Type B pancreatic cell (in vitro differentiated cells): ENCODE measurements around the gene HDDC3. TPM values are rescaled to one million over a fixed set of nuclear protein-coding genes. Genes with fewer than 3 reads are reported as not detected.
"Not testable (repeated sequence)": the region's sequence is repeated elsewhere in the genome, so short reads cannot be mapped to it uniquely, and the experiment has no call there.

Source experiments
- DNase-seq: peaks from one replicate; pipeline ENCODE4 v3.0.0; 2021; ENCODE audit warnings: mixed read lengths; ENCODE audit not compliant: unreplicated experiment; ENCODE audit errors: extremely low spot score
- H3K27ac Mint-ChIP-seq: 2 replicates; pipeline ENCODE4 v1.8.0; 2021; ENCODE audit warnings: mild to moderate bottlenecking, mixed read lengths
- H3K27me3 Mint-ChIP-seq: 2 replicates; pipeline ENCODE4 v1.8.0; 2021; ENCODE audit warnings: mixed read lengths
- H3K36me3 Mint-ChIP-seq: 2 replicates; pipeline ENCODE4 v1.8.0; 2021; ENCODE audit warnings: mixed read lengths
- H3K4me1 Mint-ChIP-seq: one replicate; pipeline ENCODE4 v1.8.0; 2021; ENCODE audit warnings: mixed read lengths; ENCODE audit not compliant: unreplicated experiment
- H3K4me3 Mint-ChIP-seq: 2 replicates; pipeline ENCODE4 v1.8.0; 2021; ENCODE audit warnings: mild to moderate bottlenecking, mixed read lengths
- H3K9me3 Mint-ChIP-seq: 2 replicates; pipeline ENCODE4 v1.8.0; 2021; ENCODE audit warnings: mixed read lengths
- total RNA-seq: library from RNA; stranded (reverse); gene quantifications from 2 replicates; pipeline ENCODE4 v1.2.1, GENCODE V29; 2021; ENCODE audit warnings: low replicate concordance
- TF ChIP-seq, protein P1 (sequence below): fragments of 200-600 bp; sonication (generic); conservative IDR thresholded peaks from 2 replicates; pipeline ENCODE4 v1.5.0; 2021; ENCODE audit warnings: antibody characterized with exemption, mild to moderate bottlenecking

HDDC3 gene
- total RNA-seq, 1 donor from 2014 or later, result 16.8 TPM

DNA sequence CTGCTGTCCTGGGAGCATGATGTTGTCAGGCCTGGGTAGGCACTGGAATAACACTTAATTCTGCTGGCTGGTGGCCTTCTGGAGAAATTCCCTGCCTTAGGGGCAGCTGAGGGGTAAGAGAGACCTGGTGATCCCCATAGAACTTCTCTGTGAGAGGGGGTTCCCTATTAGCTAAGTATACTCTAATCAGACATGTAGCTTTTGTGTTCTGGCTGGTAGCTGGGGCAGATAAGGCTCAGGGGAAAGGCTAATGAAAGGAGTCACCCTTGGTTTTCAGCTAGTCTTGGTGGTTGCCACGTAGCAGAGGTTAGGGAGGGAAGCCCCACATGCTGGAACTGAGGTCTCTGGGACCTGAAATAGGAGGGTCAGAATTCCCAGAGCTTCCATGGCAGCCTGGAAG is 952 bp upstream of the HDDC3 start:
- Mint-ChIP-seq H3K36me3 (peaks cover 4% of the 10 kb centered on the region), H3K4me3 (peak overlapping the region; percentile 97), H3K4me1 (peaks cover 31% of the 10 kb centered on the region)

DNA sequence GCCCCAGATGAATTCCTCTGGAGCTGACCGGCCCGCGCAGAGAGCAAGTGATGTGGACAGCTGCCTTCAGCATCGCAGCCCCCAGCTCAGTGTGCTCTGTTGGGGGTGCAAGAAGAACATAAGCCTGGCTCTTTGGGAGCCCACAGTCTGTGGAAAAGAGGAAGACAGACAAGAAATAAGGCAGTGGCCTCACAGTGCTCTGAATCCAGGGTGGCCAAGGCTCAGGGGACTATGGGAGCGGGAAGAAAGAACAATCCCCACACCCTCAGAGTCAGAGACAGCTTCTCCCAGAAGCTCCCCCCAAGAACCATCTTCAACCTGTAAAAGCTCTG is 277 bp upstream of the HDDC3 start:
- TF ChIP-seq, protein P1, sequence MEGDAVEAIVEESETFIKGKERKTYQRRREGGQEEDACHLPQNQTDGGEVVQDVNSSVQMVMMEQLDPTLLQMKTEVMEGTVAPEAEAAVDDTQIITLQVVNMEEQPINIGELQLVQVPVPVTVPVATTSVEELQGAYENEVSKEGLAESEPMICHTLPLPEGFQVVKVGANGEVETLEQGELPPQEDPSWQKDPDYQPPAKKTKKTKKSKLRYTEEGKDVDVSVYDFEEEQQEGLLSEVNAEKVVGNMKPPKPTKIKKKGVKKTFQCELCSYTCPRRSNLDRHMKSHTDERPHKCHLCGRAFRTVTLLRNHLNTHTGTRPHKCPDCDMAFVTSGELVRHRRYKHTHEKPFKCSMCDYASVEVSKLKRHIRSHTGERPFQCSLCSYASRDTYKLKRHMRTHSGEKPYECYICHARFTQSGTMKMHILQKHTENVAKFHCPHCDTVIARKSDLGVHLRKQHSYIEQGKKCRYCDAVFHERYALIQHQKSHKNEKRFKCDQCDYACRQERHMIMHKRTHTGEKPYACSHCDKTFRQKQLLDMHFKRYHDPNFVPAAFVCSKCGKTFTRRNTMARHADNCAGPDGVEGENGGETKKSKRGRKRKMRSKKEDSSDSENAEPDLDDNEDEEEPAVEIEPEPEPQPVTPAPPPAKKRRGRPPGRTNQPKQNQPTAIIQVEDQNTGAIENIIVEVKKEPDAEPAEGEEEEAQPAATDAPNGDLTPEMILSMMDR, result peak; percentile 13
- H3K9me3 Mint-ChIP-seq, result no peaks in the 10 kb centered on the region
- H3K4me1 Mint-ChIP-seq, result peaks cover 31% of the 10 kb centered on the region
- peaks cover 4% of the 10 kb centered on the region for H3K36me3 Mint-ChIP-seq
- DNase-seq, result no peak
- H3K27me3 Mint-ChIP-seq, result no peaks in the 10 kb centered on the region
- peak overlapping the region; percentile 97 for H3K4me3 Mint-ChIP-seq
- H3K27ac Mint-ChIP-seq, result peak overlapping the region; percentile 39

More for the DNA sequence above, 952 bp upstream of the HDDC3 start:
- Mint-ChIP-seq H3K9me3 (no peaks in the 10 kb centered on the region), H3K27me3 (no peaks in the 10 kb centered on the region), H3K27ac (no peak overlapping the region)
- TF ChIP-seq, protein P1, result no peak
- DNase-seq, result no peak

DNA sequence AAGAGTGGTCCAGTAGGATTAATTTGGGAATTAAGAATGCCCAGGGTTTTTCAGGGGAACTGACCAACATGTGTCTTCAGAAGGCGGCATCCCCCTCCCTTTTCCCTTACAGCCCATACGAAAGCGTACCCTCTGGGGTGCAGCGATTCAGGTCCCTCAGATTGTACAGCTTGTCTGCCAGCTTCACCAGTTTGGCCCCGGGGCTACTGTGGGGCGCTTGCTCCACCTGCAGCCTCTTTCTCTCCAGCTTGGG is 848 bp downstream of the HDDC3 start:
- TF ChIP-seq, protein P1, result no peak
- H3K9me3 Mint-ChIP-seq, result no peaks in the 10 kb centered on the region

DNA sequence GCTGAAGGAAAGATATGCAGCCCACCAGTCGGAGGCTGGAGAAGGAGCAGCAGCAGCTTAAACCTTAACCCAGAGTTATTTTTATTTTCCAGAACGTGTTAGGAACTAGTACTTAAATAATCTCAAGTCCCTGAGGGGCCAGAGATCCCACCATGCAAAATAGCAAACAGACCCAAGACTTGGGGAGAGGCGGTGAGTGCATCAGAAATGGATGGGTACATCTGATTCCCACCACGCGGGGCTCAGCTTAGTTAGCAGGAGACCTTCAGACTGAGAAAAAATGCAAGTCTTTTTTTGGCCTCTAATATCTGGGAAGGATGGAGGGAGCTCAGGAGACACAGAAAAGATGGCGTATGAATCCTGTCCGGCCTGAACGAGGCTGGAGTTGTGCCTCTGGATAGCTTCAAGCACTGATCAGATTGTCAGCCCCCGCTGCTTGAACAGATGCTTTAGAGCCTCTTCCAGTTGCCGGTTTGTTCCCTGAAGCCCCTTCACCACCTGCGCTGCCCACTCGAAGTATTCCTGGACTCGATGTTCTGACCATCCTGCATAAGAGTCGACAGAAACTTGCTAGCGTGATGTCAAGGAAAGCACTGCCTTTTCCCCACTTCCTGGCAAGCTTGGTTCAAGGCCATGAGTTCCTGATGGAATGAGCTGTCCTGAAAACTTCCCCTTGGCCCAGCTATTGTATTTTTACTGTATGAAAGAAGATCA is 1.3 kb downstream of the HDDC3 start:
- no peak for DNase-seq
- no peaks in the 10 kb centered on the region for H3K27me3 Mint-ChIP-seq
- H3K9me3 Mint-ChIP-seq, result no peaks in the 10 kb centered on the region
- peaks cover 21% of the 10 kb centered on the region for H3K4me1 Mint-ChIP-seq
- TF ChIP-seq, protein P1, result no peak
- H3K4me3 Mint-ChIP-seq, result peak overlapping the region; percentile 97
- peak overlapping the region; percentile 97 for H3K27ac Mint-ChIP-seq
- peaks cover under 1% of the 10 kb centered on the region for H3K36me3 Mint-ChIP-seq

More for the DNA sequence above, 848 bp downstream of the HDDC3 start:
- Mint-ChIP-seq H3K27ac (peak overlapping the region; percentile 97), H3K4me1 (peaks cover 26% of the 10 kb centered on the region), H3K36me3 (peaks cover 4% of the 10 kb centered on the region), H3K27me3 (no peaks in the 10 kb centered on the region), H3K4me3 (peak overlapping the region; percentile 97)
- no peak for DNase-seq

DNA sequence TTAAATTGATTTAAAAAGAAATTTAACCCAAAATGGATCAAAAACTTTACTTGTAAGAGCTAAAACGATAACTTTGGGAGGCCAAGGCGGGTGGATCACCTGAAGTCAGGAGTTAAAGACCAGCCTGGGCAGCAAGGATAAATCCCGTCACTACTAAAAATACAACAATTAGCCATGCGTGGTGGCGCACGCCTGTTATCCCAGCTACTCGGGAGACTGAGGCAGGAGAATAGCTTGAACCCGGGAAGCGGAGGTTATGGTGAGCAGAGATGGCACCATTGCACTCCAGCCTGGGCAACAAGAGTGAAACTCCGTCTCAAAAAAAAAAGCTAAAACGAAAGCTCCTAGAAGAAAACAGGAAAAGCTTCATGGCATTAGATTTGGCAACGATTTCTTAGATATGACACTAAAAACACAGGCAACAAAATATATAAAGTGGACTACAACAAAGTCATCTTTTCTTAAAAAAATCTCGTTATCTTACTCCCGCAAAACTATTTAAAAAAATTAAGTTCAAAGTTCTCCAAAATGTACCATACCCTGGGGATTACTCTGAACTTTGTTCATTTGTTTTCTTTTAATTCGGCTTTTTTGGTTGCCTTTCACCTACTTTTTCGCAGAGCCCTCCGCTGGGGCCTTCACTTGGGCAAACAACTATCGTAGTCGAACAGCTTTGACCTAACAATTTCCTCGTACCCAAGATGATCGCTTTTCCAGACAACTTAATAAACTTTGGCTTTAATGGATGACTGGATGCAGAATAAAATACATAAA is 2.9 kb downstream of the HDDC3 start:
- Mint-ChIP-seq H3K9me3 (no peaks in the 10 kb centered on the region), H3K36me3 (no peaks in the 10 kb centered on the region), H3K4me3 (peak overlapping the region; percentile 51), H3K27me3 (no peaks in the 10 kb centered on the region), H3K27ac (no peak overlapping the region), H3K4me1 (peaks cover 17% of the 10 kb centered on the region)
- TF ChIP-seq, protein P1, result no peak
- no peak for DNase-seq

DNA sequence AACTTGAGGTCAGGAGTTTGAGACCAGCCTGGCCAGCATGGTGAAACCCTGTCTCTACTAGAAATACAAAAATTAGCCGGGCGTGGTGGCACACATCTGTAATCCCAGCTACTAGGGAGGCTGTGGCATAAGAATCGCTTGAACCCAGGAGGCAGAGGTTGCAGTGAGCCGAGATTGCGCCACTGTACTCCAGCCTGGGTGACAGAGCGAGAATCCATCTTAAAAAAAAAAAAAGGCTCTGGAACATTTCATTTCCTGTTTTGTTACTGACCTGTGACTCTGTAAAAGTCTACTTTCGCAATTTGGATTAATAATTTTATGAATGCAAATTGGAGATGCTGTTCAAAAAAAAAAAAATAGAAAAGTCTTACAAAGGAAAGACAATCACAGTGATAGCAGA is 4.2 kb downstream of the HDDC3 start:
- H3K27me3 Mint-ChIP-seq, H3K27ac Mint-ChIP-seq, DNase-seq, H3K9me3 Mint-ChIP-seq, H3K4me3 Mint-ChIP-seq, H3K36me3 Mint-ChIP-seq: not testable (repeated sequence)
- peaks cover 12% of the 10 kb centered on the region for H3K4me1 Mint-ChIP-seq

DNA sequence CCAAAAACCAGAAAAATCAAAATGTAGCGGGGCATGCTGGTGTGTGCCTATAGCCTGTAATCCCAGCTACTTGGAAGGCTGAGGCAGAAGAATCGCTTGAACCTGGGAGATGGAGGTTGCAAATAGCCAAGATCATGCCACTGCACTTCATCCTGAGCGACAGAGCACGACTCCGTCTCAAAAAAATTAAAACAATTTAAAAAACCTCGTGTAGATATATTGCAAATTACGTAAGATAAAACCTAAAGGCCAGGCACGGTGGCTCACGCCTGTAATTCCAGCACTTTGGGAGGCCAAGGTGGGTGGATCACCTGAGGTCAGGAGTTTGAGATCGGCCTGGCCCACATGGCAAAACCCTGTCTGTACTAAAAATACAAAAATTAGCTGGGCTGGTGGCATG is 5.6 kb downstream of the HDDC3 start:
- H3K27ac Mint-ChIP-seq, H3K4me3 Mint-ChIP-seq, DNase-seq, H3K9me3 Mint-ChIP-seq, H3K36me3 Mint-ChIP-seq, H3K27me3 Mint-ChIP-seq, H3K4me1 Mint-ChIP-seq: not testable (repeated sequence)
